ENCODE results near the gene SCARB2. TPM values are rescaled to one million over a fixed set of nuclear protein-coding genes. Genes with fewer than 3 reads are reported as not detected.

SCARB2 gene
- total RNA-seq, 1 experiment from 2014 or later, result 37.6 TPM

GRCh38 chr4:76174216-76174615, 39.4 kb downstream of the SCARB2 start:
- Histone ChIP-seq H4K20me1 (ENCODE audit: insufficient read depth) (no peaks in the 10 kb centered on the region), H3K4me2 (no peak overlapping the region), H2AFZ (no peak overlapping the region), H3K36me3 (ENCODE audit: low read depth) (peaks cover 11% of the 10 kb centered on the region), H3F3A (ENCODE audit: insufficient read depth, low read depth) (no peaks in the 10 kb centered on the region), H3K4me1 (replicated peaks; ENCODE audit: insufficient read depth) (no peaks in the 10 kb centered on the region), H3K27me3 (ENCODE audit: insufficient read depth, low read depth) (no peaks in the 10 kb centered on the region), H3K9me2 (ENCODE audit: insufficient read depth) (no peaks in the 10 kb centered on the region), H3K27ac (no peak overlapping the region), H3K4me3 (no peak overlapping the region), H3K79me2 (ENCODE audit: low read depth) (no peaks in the 10 kb centered on the region), H3K9me3 (ENCODE audit: insufficient read depth, low read depth) (no peaks in the 10 kb centered on the region)
- intact Hi-C loops (cut with micrococcal nuclease; ENCODE audit: unreplicated experiment), result no loop called here
- BruUV-seq (replicated peaks), result no TSS peak
- ChIA-PET POLR2A (ENCODE audit: unreplicated experiment) (no interaction called here), CTCF (no interaction called here)
- no peak for DNase-seq
- TF ChIP-seq CTCF (conservative IDR thresholded peaks at IDR 0.05), result no peak
- TF ChIP-seq EZH2 (IDR thresholded peaks at IDR 0.05; ENCODE audit: low read depth), result no peak

- Histone ChIP-seq H4K20me1 (ENCODE audit: insufficient read depth) (no peaks in the 10 kb centered on the region), H3F3A (ENCODE audit: insufficient read depth, low read depth) (no peaks in the 10 kb centered on the region), H3K4me1 (replicated peaks; ENCODE audit: insufficient read depth) (no peaks in the 10 kb centered on the region), H3K4me2 (no peak overlapping the region), H3K9me3 (ENCODE audit: insufficient read depth, low read depth) (no peaks in the 10 kb centered on the region), H3K9me2 (ENCODE audit: insufficient read depth) (no peaks in the 10 kb centered on the region), H3K27ac (no peak overlapping the region), H3K27me3 (ENCODE audit: insufficient read depth, low read depth) (no peaks in the 10 kb centered on the region), H3K36me3 (ENCODE audit: low read depth) (no peaks in the 10 kb centered on the region), H3K4me3 (no peak overlapping the region), H3K79me2 (ENCODE audit: low read depth) (no peaks in the 10 kb centered on the region), H2AFZ (no peak overlapping the region)
- intact Hi-C loops (cut with micrococcal nuclease; ENCODE audit: unreplicated experiment), result no loop called here
- TF ChIP-seq EZH2 (IDR thresholded peaks at IDR 0.05; ENCODE audit: low read depth), result no peak
- TF ChIP-seq CTCF (conservative IDR thresholded peaks at IDR 0.05), result no peak
- POLR2A ChIA-PET (ENCODE audit: unreplicated experiment), result no interaction called here
- BruUV-seq (replicated peaks), result no TSS peak
- DNase-seq, result no peak
- CTCF ChIA-PET, result interaction anchor here (0.6 kb wide), 1 partner anchor 106 kb away, joined by 6 read pairs; no protein-coding TSS in a partner anchor
Observed at GRCh38 chr4:76168688-76169087, 44.9 kb downstream of the SCARB2 start.

- Histone ChIP-seq H3K27ac (no peak overlapping the region), H4K20me1 (ENCODE audit: insufficient read depth) (no peaks in the 10 kb centered on the region), H3K4me1 (replicated peaks; ENCODE audit: insufficient read depth) (no peaks in the 10 kb centered on the region), H3K79me2 (ENCODE audit: low read depth) (no peaks in the 10 kb centered on the region), H3K9me2 (ENCODE audit: insufficient read depth) (no peaks in the 10 kb centered on the region), H3K4me3 (no peak overlapping the region), H2AFZ (no peak overlapping the region), H3K4me2 (no peak overlapping the region), H3K27me3 (ENCODE audit: insufficient read depth, low read depth) (no peaks in the 10 kb centered on the region), H3F3A (ENCODE audit: insufficient read depth, low read depth) (no peaks in the 10 kb centered on the region), H3K36me3 (ENCODE audit: low read depth) (no peaks in the 10 kb centered on the region), H3K9me3 (ENCODE audit: insufficient read depth, low read depth) (no peaks in the 10 kb centered on the region)
- TF ChIP-seq EZH2 (IDR thresholded peaks at IDR 0.05; ENCODE audit: low read depth) (no peak), CTCF (conservative IDR thresholded peaks at IDR 0.05) (no peak)
- ChIA-PET POLR2A (ENCODE audit: unreplicated experiment) (no interaction called here), CTCF (no interaction called here)
- BruUV-seq (replicated peaks), result no TSS peak
- DNase-seq, result no peak
- intact Hi-C loops (cut with micrococcal nuclease; ENCODE audit: unreplicated experiment), result no loop called here
Observed at GRCh38 chr4:76166480-76166879, 47.1 kb downstream of the SCARB2 start.

Measured in PC-9 (cell line).